LNCaP clone FGC (cell line): ENCODE results near the gene SIRT6.

Experiments used
- DNase-seq: peaks from one replicate; pipeline ENCODE4 v3.0.0-alpha.2; 2011; ENCODE audit warnings: low read depth
- H3K4me3 ChIP-seq: 2 replicates; pipeline ENCODE4 v1.5.1; 2011; ENCODE audit warnings: mild to moderate bottlenecking, low read depth, low read length, control low read depth
- CTCF ChIP-seq: IDR thresholded peaks from 2 replicates; pipeline ENCODE4 v1.5.1; 2012; ENCODE audit warnings: mild to moderate bottlenecking; ENCODE audit not compliant: control insufficient read depth, insufficient read depth; ENCODE audit errors: extremely low read depth

SIRT6 gene

GRCh38 chr19:4181053-4181508 lies 1.3 kb downstream of the SIRT6 start:
- peak overlapping the region; percentile 98 for H3K4me3 ChIP-seq
- no peak for DNase-seq
- no peak for TF ChIP-seq CTCF

- no peak overlapping the region for H3K4me3 ChIP-seq
- DNase-seq: no peak
- TF ChIP-seq CTCF: no peak
Measured at GRCh38 chr19:4178990-4179389, 3.4 kb downstream of the SIRT6 start.

- H3K4me3 ChIP-seq: no peak overlapping the region
- TF ChIP-seq CTCF: no peak
- no peak for DNase-seq
Measured at GRCh38 chr19:4177146-4177545, 5.2 kb downstream of the SIRT6 start.

- no peak for TF ChIP-seq CTCF
- H3K4me3 ChIP-seq: no peak overlapping the region
- DNase-seq: no peak
Measured at GRCh38 chr19:4175669-4175931, 6.8 kb downstream of the SIRT6 start.

GRCh38 chr19:4174895-4175668 lies 7.3 kb downstream of the SIRT6 start:
- TF ChIP-seq CTCF: no peak
- no peak overlapping the region for H3K4me3 ChIP-seq
- no peak for DNase-seq

GRCh38 chr19:4174213-4174894 lies 8.0 kb downstream of the SIRT6 start:
- no peak for DNase-seq
- H3K4me3 ChIP-seq: no peak overlapping the region
- no peak for TF ChIP-seq CTCF
